NCI-H82 treated with DMSO at 0.1 percent for 48 hours (cell line): ENCODE measurements around the gene DLEC1.

ENCODE experiments used
- DNase-seq: peaks from one replicate; lab custom pipeline; 2025; ENCODE audit not compliant: unreplicated experiment; lab: John Stamatoyannopoulos, UW

DLEC1 gene

DNA sequence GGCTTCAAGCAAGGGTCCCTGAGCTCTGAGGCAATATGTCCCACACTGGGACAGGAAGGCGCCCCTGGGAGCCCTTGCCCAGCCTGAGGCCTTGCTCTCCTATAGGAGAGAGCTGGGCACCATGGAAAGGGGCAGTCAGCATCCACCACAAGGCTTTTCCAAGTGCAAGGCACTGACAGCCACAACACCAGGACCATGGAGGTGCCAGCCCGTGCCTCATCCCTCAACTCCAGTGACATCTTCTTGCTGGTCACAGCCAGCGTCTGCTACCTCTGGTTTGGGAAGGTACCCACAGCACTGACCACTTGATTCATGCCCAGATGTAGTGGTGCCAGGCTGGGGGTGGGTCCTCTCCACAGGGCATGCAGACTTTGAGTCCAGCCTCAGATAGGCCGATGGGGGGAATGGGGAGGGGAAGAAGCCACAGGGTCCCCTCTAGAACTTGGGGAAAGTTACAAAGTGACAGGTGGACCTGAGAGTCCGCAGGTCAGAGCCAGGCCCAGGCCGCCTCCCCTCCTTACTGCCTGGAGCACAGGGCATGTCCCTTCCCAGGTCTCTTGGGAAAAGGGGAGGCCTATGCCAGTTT is 36.6 kb upstream of the DLEC1 start:
- DNase-seq = no peak

DNA sequence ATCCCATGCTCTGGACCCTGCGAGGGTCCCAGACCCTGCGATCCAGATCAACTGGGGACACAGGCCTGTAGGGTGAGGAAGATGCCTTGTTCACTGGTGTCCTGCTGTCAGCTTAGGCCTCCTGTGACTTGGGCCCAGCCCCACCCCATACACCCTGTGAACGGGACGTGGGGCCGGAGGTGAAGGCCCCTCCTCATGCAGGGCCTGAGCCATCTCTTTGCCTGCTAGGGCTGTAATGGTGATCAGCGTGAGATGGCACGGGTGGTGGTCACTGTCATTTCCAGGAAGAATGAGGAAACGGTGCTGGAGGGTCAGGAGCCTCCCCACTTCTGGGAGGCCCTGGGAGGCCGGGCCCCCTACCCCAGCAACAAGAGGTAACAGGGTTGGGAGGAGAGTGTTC is 36.1 kb upstream of the DLEC1 start:
- DNase-seq = no peak

DNA sequence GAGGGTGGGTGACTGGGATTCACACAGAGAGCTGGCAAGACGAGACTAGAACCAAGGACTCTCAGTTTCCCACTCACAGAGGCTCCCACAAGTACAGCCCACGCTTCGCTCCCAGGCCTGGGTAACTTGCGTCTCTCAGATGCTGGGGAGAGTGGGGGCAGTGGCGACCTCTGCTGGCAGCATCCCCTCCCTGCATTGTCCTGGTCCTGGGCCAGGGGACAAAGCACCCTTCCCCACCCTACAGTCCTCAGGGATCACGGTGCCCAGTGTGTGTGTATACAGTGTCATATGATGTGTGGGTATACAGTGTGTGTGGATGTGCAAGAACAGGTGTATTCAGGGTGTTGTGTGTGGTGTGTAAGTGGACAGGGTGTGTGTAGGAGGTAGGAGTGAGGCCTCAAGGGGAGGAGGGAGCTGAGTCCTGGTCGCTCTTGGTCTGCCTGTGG is 35.6 kb upstream of the DLEC1 start:
- peak; percentile 10 for DNase-seq

DNA sequence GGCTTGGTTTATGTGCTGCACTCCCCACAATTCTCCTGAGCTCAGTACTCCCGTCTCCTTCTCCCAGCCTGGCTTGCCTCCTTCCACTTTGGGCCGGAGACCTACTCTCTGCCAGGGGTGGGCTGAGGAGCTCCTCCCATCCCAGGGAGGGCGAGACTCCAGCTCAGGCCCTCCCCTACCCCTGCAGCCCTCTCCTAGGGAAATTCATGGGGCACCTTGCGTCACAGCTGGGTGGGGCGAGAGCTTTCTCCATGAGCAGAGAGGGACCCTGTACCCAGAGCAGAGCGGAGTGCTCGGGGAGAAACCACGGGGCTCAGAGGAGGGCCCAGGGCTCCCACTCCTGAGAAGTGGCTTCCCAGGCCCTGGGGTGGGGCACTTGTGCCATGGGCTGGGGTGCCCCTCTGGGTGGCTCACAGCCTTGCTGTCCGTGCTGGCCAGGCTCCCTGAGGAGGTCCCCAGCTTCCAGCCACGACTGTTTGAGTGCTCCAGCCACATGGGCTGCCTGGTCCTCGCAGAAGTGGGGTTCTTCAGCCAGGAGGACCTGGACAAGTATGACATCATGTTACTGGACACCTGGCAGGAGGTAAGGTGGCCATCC is 35.1 kb upstream of the DLEC1 start:
- DNase-seq = no peak

DNA sequence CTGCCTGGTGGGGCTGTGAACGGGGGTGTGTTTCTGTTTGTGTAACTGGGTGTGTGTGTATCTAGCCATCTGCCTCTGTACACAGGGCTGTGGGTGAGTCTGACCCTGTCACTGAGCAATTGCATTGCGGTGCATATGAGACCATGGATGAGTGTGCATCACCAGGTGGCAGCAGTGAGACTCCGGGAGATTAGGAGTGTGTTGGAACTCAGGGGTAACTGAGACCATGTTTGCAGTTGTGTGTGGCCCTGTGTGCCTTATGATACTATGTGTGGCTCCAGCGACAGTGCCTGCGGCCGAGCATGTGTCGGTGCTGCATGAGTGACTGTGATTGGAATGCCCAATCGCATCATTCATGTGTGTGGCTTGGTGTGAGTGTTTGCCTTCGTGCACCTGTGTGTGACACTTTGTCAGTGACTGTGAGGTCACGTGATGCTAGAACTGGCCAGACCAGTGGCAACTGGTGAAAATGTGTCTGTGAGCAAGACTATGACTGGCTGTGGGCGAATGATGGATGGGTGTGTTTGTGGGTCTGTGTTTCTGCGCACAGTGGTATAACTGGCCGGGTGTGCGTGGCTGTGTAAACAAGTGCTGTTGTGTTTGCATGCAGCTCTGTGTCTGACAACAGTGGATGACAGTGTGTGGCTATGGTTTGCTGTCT is 34.5 kb upstream of the DLEC1 start:
- DNase-seq = peak; percentile 42

DNA sequence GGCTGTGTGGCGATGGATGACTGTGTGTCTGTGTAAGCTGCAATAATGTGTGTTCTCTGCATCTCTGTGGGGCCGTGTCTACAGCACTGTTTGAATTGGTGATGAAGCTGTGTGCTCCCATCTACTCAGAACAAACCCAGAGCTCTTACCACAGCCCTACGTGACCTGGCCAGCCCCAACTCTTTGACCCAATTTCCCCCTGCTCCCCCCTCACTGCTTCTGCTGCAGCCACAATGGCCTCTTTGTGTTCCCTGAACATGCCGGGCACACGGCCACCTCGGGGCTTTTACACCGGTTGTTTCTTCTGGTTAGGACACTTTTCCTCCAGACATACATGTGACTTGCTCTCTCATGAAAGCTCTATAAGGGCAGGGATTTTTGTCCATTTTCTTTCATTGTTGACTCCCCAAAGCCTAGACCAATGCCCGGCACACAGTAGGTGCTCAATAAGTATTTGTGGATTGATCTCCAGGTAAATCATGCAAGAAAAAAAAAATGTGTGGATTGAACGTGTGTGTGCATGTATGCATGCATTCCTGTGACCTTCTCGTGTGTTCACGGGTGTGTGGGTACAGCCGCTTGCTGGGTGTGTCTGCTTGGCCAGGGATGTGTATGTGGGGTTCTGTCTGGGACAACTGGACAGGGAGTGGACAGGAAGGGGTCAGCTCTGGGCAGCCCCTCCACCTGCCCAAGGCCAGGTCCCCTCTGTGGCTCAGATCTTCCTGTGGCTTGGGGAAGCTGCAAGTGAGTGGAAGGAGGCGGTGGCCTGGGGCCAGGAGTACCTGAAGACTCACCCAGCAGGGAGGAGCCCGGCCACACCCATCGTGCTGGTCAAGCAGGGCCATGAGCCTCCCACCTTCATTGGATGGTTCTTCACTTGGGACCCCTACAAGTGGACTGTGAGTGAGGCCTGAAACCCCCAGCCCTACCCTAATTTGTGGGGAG is 33.7 kb upstream of the DLEC1 start:
- no peak for DNase-seq

DNA sequence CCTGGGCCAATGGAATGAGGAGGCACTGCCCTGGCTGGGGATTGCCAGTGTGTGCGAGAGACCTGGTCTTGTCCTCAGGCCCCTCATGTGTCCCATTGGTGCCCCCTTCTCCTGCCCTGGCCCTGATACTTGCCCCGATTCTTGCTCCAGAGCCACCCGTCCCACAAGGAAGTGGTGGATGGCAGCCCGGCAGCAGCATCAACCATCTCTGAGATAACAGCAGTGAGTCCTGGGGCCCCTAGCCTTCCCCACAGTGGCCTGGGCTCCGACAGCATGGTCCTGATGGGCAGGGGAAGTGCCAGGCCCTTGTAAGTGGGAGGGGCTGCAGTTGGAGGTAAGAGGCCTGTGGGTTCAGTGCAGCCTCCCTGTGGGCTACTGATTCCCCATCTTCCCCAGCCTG is 33.0 kb upstream of the DLEC1 start:
- DNase-seq = no peak

DNA sequence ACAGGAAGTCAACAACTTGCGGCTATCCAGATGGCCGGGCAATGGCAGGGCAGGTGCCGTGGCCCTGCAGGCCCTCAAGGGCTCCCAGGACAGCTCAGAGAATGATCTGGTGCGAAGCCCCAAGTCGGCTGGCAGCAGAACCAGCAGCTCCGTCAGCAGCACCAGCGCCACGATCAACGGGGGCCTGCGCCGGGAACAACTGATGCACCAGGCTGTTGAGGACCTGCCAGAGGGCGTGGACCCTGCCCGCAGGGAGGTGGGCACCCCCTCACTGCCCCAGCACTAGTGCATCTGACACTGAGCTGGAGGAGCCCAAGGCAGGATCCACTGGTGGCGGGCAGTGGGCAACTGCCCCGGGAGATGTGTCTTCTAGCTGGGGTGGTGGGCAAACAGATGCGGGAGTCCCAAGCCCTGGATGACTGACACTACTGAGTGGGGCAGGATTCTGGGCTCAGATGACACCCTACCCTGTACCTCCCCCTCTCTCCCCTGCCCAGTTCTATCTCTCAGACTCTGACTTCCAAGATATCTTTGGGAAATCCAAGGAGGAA is 32.5 kb upstream of the DLEC1 start:
- DNase-seq = no peak

DNA sequence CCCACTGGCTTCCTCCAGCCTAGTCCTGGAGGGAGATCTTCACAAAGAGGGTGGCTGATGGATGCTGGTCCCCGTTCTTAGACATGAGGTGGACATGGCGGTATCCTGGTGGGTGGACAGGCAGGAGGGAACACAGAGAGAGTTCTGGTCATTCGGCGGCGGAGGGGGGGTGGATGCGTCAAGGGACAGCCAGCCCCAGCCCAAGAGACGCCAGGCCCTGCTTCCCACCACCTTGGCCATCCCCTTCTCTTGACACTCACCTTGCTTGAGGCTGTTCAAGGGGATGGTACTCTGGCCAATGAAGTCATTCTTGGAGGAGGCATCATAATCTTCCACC is 31.3 kb upstream of the DLEC1 start:
- no peak for DNase-seq

DNA sequence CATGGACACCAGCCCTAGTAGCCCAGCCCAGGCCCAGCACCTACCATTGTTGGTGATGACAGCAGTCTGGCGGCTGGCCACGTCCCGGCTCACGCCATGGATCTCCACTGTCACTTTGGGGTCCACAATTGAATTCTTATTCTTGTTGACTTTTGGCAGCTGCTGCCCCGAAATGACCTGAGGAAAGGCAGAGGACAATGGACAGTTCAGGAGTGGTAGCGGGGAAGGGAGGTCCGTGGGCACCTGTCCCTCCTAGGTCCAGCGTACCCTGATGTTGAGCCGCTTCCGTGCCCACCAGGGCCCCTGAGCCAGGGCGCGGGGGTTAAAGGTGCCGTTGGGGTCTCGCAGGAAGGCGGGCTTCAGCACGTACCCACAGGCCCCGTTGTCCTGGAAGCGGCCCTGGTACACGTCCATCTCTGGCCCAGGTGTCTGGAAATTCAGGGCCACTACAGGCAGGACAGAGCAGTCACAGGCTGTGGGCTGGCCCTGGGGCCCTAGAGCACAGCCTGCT is 30.8 kb upstream of the DLEC1 start:
- no peak for DNase-seq

DNA sequence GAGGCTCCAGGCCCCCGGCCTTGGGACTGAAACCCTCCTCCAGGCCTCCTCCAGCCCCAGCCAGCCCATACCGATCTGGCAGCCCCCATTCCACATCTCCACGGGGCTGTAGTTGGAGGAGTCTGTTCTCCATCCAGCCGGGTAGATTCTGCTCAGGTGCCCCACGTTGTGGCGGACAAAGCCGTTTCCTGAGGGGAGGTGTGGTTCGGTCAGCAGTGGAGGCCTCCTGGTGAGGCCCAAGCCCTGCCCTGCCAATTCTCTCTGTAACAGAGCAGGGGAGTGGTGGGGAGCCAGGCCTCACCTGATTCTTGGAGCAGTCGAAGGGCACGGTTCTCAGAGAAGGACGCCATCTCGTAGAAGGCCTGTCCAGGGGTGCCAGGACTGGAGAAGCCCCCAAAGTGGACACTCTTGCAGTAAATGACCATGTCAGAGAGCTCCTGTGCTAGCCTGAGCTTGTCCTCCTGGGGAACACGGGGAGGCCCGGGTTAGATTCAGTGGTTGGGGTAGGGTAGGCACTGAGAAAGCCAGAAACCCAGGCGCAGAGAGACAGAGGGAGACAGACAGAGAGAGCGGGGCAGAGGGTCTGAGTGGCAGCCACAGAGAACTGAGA is 29.9 kb upstream of the DLEC1 start:
- DNase-seq = no peak

DNA sequence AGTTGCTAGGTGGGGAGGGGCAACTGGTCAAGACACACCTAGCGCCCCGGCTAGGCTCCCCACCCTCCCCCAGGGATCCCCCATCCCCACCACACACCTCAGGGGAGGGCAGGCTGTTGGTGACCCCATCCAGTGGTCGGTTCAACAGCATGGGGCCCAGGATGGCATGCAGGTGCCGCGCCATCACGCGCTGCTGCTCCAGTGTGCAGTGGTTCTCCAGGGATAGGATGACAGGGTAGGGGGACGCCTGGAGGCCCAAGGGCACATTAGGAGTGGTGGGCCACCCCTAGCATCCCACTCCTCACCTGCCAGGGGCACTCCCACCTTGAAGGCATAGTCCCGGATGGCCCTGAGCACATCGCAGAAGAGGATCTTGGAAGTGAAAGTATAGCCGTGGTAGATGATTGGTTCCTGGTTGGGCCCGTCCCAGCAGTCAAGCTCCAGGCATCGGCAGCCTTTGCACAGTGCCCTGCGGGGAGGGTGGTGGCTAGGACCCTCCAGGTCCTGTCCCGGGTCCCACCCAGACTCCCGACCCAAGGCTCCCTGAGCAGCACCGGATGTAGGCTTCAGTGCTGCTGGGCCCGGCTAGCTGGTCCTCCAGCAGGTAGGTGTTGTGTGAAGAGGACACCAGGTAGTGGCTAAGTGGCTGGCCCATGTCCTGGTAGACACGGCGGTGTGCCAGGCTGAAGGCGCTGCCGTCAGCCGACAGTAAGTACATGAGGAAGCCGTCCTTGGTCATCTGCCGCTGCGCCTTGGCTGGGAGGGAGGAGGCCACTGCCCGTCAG is 29.0 kb upstream of the DLEC1 start:
- DNase-seq = no peak

DNA sequence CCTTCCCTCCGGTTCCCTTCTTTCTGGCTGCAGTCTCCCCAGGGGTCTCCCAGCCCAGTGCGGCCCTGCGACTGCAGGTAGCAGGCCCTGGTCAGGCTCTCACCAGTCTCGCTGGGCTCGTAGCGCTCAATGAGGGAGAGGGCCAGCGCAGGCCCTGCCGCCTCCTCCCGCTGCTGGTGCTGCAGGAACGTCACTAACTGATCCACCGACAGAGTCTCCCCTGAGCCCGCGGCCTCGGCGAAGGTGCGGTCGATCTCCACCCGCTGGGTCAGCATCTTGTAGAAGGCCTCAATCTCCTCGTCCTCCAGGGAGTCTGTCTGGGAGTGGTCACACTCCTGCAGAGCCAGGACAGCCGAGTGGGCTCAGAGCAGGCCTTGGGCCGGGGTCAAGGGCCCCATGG is 27.9 kb upstream of the DLEC1 start:
- DNase-seq = no peak

DNA sequence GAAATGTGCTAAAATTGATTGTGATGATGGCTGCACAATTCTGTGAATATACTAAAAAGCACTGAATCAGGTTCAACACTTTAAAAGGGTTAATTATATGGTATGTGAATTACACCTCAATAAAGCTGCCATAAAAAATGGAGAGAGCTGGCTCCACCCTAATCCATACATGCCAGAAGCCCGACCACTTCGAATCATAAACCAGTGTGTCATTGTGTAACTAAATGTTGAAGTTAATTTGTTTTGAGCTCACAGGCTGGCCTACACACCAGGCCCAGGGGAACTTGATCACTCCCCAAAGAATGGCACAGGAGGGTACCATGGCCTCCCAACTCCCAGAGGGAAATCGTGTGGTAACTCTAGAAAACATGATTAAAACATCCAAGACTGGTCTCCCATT is 23.5 kb upstream of the DLEC1 start:
- DNase-seq = no peak

DNA sequence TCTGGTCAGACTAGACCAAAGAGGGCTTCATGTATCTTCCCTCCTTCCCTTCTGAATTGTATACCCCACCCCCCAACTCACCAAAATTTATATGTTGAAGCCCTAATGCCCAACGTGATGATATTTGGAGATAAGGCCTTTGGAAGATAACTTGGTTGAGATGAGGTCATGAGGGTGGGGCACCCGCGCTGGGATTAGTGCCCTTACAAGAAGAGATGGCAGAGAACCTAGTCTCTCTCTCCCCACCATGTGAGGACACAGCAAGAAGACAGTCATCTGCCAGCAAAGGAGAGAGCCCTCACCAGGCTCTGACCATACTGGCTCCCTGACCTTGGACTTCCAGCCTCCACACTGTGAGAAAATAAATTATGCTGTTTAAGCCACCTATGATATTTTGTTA is 23.0 kb upstream of the DLEC1 start:
- DNase-seq = no peak

DNA sequence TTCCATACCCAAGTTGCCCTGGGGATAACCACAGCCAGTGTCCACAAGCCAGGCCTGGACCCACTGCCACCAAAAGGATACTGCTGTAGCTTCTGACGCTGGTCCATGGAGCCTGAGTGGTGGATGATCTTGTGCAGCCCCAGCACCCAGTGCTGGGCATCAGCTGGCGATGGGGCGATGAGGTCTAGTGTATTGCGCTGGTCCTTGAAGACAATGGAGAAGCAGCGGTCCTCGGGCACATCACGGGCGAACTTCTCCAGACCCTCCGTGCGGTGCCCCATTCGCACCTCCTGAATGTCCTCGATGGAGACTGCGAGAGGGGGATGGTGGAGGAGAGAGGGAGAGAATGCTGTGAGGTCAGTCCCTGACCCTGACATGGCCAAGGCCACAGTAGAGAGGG is 22.6 kb upstream of the DLEC1 start:
- DNase-seq = no peak

DNA sequence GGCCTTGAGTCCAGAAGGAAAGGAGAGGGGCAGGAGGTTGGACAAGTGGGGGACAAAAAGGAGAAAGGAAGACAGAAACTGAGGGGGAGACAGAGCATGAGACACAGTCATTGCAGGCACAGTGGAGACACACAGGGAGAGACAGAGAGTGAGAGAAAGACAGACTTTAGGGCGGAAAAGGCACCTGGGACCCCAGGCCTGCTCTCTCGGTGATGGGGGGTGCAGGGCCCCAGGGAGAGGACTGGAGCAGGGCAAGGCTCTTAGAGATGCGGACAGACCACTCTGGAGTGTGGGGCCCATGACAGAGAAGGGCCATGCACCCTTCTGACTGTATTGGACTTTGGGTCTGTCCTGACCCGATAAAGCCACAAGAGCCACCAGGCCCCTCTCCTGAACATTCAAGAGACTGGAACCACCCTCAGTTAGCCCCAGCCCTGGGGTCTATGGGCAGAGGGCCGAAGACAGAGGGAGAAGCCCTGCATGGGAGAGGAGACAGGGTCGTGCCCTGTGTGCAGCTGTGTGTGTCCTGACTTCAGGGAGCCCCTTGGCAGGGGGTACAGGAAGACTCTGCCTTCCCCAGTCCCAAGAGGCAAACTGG is 22.1 kb upstream of the DLEC1 start:
- DNase-seq = no peak

DNA sequence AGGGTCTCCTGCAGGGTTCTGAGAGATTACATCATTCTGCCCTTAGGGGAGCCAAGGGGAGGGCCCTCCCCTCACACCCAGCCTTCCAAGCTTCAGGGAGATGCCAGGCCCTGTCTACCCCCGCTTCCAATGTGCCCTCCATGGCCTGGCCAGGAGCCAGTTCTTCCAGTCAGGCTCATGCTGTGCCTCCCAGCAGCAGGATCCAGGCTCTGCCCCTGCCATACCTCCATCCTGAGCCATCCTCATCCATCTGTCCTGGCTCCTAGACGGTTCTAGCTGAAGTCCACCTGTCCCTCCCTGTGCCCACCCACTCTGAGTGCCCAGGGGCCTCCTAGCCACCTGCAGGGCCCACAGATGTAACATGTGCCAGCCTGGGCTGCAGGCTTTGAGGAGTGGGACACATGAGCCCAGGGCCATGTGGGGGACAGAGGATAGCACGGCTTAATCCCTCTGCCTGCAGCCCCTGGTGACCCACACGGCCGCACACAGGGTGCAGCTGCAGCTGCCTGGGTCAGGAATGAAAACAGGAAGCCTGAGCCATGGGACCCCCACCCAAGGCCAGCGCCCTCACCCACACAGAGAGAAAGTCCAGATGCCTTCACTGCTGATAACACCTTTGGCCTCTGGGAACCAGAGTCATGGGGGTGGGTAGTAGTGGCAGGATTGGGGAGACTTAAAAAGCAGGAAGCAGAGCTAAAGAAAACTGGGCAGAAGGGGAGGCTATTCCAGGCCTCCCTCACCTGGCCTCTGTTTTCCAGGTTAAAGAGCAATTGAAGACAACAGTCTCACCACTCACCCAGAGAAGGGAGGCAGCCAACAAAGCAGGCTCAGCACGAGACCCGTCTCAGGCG is 21.3 kb upstream of the DLEC1 start:
- DNase-seq = no peak
